GM20431 (cell line): ENCODE measurements around the gene RBM10.

ENCODE experiments used
- in situ Hi-C: fragments of 300-500 bp; cut with MseI, MboI; formaldehyde crosslinking; loops from one replicate; pipeline ENCODE4 v1.15.0; 2020; ENCODE audit warnings: low sequenced_read_pairs; ENCODE audit not compliant: unreplicated experiment

The RBM10 gene

GRCh38 chrX:47193475-47194193, 48.6 kb downstream of the RBM10 start, which contains the start of gene UBA1:
Gene UBA1 (plus strand): TSS chrX:47193829. CDS start chrX:47198803, 4,974 bp downstream.
- in situ Hi-C loops: no loop called here

GRCh38 chrX:47194194-47194787, 49.3 kb downstream of the RBM10 start:
- in situ Hi-C loops: no loop called here

- in situ Hi-C loops: no loop called here
These were observed 51.1 kb downstream of the RBM10 start for GRCh38 chrX:47196098-47196497.

GRCh38 chrX:47197526-47197925, 52.5 kb downstream of the RBM10 start:
- in situ Hi-C loops: no loop called here

DNA sequence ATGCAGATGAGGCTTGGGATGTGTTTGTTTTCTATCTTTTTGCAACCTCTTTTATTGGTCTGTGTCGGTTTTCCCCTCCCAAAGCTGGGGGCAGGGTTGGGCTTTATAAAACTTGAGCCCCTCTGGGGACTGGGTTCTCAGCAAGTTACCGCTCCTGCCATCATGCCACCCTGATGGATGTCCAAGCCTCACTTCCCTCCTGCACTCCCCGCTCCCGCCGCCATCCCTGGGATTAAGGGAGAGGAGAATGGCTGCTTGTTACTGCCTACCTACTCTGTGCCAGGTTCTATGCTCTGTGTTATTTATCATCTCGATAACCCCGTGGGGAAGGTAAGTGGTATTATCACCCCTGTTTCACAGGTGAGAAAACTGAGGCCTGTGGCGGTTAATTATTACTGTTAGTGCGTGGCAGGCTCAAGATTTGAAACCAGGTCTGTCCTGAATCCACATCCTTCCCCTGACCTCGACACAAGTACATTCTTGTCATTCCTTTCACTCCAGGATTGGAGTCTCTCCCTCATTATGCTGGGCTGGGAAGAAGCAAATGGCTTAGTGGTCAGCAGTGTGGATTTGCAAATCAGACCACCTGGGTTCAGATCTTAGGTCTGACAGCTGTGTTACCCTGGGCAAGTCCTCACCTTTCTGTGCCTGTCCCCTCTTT, 53.1 kb downstream of the RBM10 start:
- in situ Hi-C loops: no loop called here

GRCh38 chrX:47198687-47199080, 53.7 kb downstream of the RBM10 start:
- in situ Hi-C loops: no loop called here

GRCh38 chrX:47199286-47199685, 54.3 kb downstream of the RBM10 start:
- in situ Hi-C loops: no loop called here

- in situ Hi-C loops: no loop called here
These were observed 55.5 kb downstream of the RBM10 start for GRCh38 chrX:47200385-47201150.

DNA sequence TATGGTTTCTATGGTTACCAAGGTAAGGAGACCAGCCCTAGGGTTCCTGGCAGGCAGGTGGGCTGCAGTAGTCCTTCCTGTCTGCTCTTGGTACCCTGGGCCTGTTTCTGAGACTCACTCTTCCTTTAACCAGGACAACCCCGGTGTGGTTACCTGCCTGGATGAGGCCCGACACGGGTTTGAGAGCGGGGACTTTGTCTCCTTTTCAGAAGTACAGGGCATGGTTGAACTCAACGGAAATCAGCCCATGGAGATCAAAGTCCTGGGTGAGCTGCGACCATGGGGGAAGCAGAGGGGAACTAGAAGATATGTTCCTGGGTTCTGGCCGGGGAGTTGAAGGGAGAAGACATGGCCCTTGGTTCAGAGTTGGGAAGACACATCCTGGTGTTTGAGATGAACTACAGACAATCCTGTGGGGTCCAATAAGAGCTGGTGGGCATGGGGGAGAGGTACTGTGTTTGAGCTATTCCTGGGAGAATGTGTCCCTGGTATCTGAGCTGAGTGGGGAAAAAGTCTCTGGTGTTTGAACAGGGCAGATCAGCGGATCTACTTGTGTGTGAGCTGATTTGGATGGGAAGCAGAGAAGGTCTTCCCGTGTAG, 56.4 kb downstream of the RBM10 start:
- in situ Hi-C loops: no loop called here

GRCh38 chrX:47202316-47202715, 57.3 kb downstream of the RBM10 start:
- in situ Hi-C loops: no loop called here

DNA sequence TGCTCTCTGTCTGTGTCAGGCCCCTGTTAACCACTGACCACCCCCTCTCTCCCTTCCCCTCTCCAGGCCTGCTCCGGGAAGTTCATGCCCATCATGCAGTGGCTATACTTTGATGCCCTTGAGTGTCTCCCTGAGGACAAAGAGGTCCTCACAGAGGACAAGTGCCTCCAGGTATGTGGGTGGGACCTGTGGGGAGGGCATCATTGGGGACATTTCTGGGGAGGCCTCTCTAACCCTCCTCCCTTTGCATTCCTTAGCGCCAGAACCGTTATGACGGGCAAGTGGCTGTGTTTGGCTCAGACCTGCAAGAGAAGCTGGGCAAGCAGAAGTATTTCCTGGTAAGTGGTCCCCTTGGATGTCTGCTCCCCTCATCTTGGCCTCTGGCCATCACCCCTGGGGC, 57.9 kb downstream of the RBM10 start:
- in situ Hi-C loops: no loop called here

GRCh38 chrX:47204970-47205369, 59.9 kb downstream of the RBM10 start:
- in situ Hi-C loops: no loop called here

DNA sequence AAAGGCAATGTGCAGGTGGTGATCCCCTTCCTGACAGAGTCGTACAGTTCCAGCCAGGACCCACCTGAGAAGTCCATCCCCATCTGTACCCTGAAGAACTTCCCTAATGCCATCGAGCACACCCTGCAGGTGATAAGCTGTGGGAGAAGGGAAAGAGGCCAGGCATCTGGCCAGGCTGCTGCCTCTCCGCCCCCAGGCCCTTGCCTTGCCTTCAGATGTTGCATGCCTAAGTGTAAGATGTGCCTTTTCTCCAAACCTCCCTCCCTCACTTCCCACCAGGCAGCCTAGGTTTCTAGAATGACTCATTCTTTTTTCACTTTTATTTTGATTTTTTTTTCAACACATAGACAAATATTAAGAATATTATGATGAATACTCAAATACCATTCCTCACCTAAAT, 61.3 kb downstream of the RBM10 start:
- in situ Hi-C loops: no loop called here

GRCh38 chrX:47208108-47208507, 63.1 kb downstream of the RBM10 start:
- in situ Hi-C loops: no loop called here

DNA sequence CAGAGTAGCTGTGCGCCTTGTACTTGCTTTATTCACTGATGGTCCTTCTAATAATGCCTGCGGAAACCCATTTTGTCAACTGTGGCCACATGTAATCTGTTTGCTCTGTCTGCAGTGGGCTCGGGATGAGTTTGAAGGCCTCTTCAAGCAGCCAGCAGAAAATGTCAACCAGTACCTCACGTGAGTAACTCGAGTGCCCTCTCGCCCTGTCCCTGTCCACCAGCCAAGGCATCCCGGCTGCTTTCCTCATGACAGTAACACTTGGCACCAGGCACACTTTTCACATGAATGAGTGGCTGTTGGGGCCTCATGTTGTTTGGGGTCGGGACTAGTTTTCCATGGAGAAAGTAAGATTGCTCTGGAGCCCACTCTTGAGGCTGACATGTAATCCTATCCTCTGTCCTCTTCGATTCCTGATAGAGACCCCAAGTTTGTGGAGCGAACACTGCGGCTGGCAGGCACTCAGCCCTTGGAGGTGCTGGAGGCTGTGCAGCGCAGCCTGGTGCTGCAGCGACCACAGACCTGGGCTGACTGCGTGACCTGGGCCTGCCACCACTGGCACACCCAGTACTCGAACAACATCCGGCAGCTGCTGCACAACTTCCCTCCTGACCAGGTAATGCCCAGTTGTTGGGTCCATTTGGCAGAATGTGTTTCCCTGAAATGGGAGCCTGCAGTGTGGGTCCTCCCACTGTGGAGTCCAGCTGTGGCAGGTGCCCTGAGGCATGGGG, 64.7 kb downstream of the RBM10 start:
- in situ Hi-C loops: no loop called here

GRCh38 chrX:47210661-47211425, 65.8 kb downstream of the RBM10 start:
- in situ Hi-C loops: no loop called here

DNA sequence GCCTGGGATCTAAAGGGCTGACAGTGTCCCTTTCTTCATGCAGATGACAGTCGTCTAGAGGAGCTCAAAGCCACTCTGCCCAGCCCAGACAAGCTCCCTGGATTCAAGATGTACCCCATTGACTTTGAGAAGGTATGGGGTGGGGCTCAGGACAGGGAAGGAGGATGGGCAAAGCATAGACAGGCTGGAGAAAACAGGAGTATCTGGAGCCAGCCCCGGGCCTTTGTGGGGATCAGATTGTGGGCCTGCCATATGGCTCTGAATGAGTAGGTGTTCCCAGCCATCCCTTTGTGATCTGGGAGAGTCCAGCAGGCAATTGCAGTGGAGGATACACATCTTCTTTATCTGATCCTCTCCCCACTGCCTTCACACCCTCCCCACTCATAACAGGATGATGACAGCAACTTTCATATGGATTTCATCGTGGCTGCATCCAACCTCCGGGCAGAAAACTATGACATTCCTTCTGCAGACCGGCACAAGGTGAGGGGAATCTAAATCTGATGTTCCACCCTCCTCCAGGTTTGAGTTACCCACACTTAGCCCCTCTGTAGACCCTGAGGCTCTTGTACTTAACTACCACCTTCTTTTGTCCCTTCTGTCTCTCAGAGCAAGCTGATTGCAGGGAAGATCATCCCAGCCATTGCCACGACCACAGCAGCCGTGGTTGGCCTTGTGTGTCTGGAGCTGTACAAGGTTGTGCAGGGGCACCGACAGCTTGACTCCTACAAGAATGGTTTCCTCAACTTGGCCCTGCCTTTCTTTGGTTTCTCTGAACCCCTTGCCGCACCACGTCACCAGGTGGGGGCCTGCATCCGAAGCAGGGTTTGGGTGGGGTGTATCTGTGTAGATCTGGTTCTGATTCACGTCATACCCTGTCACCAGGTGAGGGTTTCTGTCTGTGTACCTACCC, 67.6 kb downstream of the RBM10 start:
- in situ Hi-C loops: no loop called here
